Spleen (tissue), 7 donors: ENCODE measurements around the gene C2CD2.

Source experiments
- POLR2A ChIP-seq, 3 donors: fragments of 450-650 bp; IDR thresholded peaks; one replicate each; pipeline ENCODE4 v1.5.1; 2017; ENCODE audit warnings: antibody characterized with exemption in 3 of 3, mild to moderate bottlenecking in 1 of 3
- TF ChIP-seq, protein P1 (sequence below), 11 experiments: fragments of 200-600 bp in 7 of 11; fragments of 450-650 bp in 4 of 11; sonication (generic) in 4 of 11; IDR thresholded peaks in 8 of 11; conservative IDR thresholded peaks in 3 of 11; 1 replicate in 7 of 11; 2 replicates in 4 of 11; pipeline versions ENCODE4 v1.4.0 to v1.8.0; 2016 to 2021; ENCODE audit warnings: antibody characterized with exemption in 11 of 11, inconsistent platforms in 4 of 11, mild to moderate bottlenecking in 1 of 11
- donor health status: DM: no; HTN: no; CAD: no; lungs with moderate emphysema.
- donor health status: DM: no; HTN: no; CAD: no.
- donor health status: DM: no; HTN: no; CAD: no.

DNA sequence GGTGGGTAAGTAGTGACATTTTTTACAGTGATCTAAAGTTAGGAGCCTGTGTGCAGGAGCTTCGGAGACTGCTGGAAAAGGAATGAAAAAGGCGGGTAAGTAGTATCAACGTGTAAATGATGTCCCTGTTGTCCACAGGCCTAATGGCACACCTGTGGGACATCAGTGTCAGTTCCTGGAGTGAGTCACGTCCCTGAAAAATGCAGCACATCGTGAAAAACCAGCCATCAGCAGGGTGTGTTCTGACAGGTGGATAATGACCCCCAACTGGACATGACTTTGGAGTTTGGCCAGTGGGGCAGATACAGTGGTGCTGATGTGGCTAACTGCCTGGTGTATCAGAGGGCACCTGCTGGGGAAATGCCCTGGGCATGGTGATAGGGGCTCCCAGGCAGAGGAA lies 62.7 kb downstream of the C2CD2 start:
- TF ChIP-seq, protein P1, sequence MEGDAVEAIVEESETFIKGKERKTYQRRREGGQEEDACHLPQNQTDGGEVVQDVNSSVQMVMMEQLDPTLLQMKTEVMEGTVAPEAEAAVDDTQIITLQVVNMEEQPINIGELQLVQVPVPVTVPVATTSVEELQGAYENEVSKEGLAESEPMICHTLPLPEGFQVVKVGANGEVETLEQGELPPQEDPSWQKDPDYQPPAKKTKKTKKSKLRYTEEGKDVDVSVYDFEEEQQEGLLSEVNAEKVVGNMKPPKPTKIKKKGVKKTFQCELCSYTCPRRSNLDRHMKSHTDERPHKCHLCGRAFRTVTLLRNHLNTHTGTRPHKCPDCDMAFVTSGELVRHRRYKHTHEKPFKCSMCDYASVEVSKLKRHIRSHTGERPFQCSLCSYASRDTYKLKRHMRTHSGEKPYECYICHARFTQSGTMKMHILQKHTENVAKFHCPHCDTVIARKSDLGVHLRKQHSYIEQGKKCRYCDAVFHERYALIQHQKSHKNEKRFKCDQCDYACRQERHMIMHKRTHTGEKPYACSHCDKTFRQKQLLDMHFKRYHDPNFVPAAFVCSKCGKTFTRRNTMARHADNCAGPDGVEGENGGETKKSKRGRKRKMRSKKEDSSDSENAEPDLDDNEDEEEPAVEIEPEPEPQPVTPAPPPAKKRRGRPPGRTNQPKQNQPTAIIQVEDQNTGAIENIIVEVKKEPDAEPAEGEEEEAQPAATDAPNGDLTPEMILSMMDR (IDR thresholded peaks at IDR 0.05 in 8 of 11, conservative IDR thresholded peaks at IDR 0.05 in 3 of 11): no peak
- TF ChIP-seq POLR2A (IDR thresholded peaks at IDR 0.05): no peak
